GM12892 (cell line): Measurements from ENCODE around the gene ATP2B3.

Experiments used
- POLR2A ChIP-seq: IDR thresholded peaks from 2 replicates; pipeline ENCODE4 v1.6.1; 2011; ENCODE audit warnings: low read depth, low read length, control low read depth
- POLR2AphosphoS5 ChIP-seq: IDR thresholded peaks from 2 replicates; pipeline ENCODE4 v1.6.1; 2011; ENCODE audit warnings: low read depth, low read length, control low read depth

DNA sequence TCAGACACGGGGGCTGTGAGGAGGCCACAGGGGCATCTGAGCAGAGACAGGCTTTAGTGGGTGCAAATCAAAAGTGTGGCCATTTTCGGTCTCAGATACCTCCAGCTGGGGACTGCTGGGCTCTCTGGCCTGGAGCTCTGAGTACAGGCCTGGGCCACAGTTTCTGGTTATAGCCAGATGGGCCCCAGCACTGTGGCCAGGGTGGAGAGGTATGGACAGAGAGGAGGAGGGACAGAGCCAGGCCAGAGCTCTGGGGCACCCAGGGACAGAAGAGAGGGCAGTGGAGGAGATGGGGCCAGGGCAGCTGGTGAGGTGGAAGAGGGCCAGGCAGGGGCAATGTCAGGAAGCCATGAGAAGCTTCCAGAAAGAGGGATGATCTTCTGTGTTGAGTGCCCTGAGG lies 61.4 kb downstream of the ATP2B3 start:
- no peak for TF ChIP-seq POLR2A
- no peak for TF ChIP-seq POLR2AphosphoS5
